ENCODE results near the gene ATP8A2.

Gene ATP8A2

GRCh38 chr13:25982907-25983306, 611.1 kb downstream of the ATP8A2 start:
- DNase-seq = no peak

- DNase-seq = no peak
Observed at GRCh38 chr13:25987987-25988386, 616.2 kb downstream of the ATP8A2 start.

GRCh38 chr13:25988661-25989060, 616.9 kb downstream of the ATP8A2 start:
- peak; percentile 8 for DNase-seq

GRCh38 chr13:25990801-25991200, 619.0 kb downstream of the ATP8A2 start:
- DNase-seq = peak; percentile 43

- no peak for DNase-seq
Observed at GRCh38 chr13:25992076-25992475, 620.3 kb downstream of the ATP8A2 start.

- no peak for DNase-seq
Observed at GRCh38 chr13:26007261-26008125, 635.7 kb downstream of the ATP8A2 start.

- DNase-seq = no peak
Observed at GRCh38 chr13:26010487-26011207, 638.9 kb downstream of the ATP8A2 start.

GRCh38 chr13:26011208-26011573, 639.4 kb downstream of the ATP8A2 start:
- DNase-seq = no peak

GRCh38 chr13:26011996-26012821, 640.4 kb downstream of the ATP8A2 start:
- DNase-seq = no peak

GRCh38 chr13:26012995-26013394, 641.2 kb downstream of the ATP8A2 start:
- DNase-seq = no peak

GRCh38 chr13:26015271-26016125, 643.7 kb downstream of the ATP8A2 start:
- DNase-seq = no peak

GRCh38 chr13:26016189-26016588, 644.4 kb downstream of the ATP8A2 start:
- no peak for DNase-seq

- no peak for DNase-seq
Observed at GRCh38 chr13:26017196-26017921, 645.6 kb downstream of the ATP8A2 start.

GRCh38 chr13:26017932-26018665, 646.3 kb downstream of the ATP8A2 start:
- DNase-seq = peak; percentile 7

GRCh38 chr13:26019251-26019650, 647.5 kb downstream of the ATP8A2 start:
- DNase-seq = no peak

GRCh38 chr13:26019881-26020870, 648.4 kb downstream of the ATP8A2 start:
- peak; percentile 87 for DNase-seq

- DNase-seq = no peak
Observed at GRCh38 chr13:26020891-26021290, 649.1 kb downstream of the ATP8A2 start.

GRCh38 chr13:26021516-26021915, 649.7 kb downstream of the ATP8A2 start:
- no peak for DNase-seq

GRCh38 chr13:26021956-26022355, 650.2 kb downstream of the ATP8A2 start:
- DNase-seq = no peak

All from fibroblast of skin of right quadriceps (primary cell).